Measurements from ENCODE around the gene LSR. TPM values are rescaled to one million over a fixed set of nuclear protein-coding genes. Genes with fewer than 3 reads are reported as not detected.

The LSR gene
- total and polyA plus RNA-seq, 2 experiments from 2014 or later: 116 to 212 TPM

GRCh38 chr19:35204799-35205732, 43.7 kb upstream of the LSR start:
- H3K27ac ChIP-seq (ENCODE audit: low read depth): peak overlapping the region; percentile 83; the same call in 1 of the 2 replicates
- no peaks in the 10 kb centered on the region for H4K20me1 ChIP-seq (replicated peaks; ENCODE audit: insufficient read depth)
- peak overlapping the region; percentile 87; the same call in 1 of the 2 replicates for H2AFZ ChIP-seq
- peak; percentile 8; the same call in 2 of the 3 replicates for ATAC-seq
- peaks cover 9% of the 10 kb centered on the region; the same call in 1 of the 2 replicates for H3K9me2 ChIP-seq (ENCODE audit: insufficient read depth)
- 0 out of 2 replicates have a peak overlapping the region, but pooled peaks have one; percentile 24 for H3K4me3 ChIP-seq
- H3K4me1 Mint-ChIP-seq: peaks cover 47% of the 10 kb centered on the region
- H3F3A ChIP-seq (replicated peaks; ENCODE audit: low read depth): peaks cover 4% of the 10 kb centered on the region; the same call in 1 of the 2 replicates
- peaks cover 8% of the 10 kb centered on the region for H3K9me3 Mint-ChIP-seq
- peak overlapping the region; percentile 67 for H3K4me2 ChIP-seq
- TF ChIP-seq ZNF114 (CRISPR knock-in tag; IDR thresholded peaks at IDR 0.05) (no peak), ZNF462 (CRISPR knock-in tag; IDR thresholded peaks at IDR 0.05) (0 out of 2 replicates have a peak, but pooled peaks have one; percentile 5)
- no peaks in the 10 kb centered on the region for H3K27me3 ChIP-seq (ENCODE audit: insufficient read depth)
- no peaks in the 10 kb centered on the region for H3K79me2 ChIP-seq (replicated peaks; ENCODE audit: insufficient read depth)
- H3K27me3 Mint-ChIP-seq (ENCODE audit: insufficient read depth, low read depth, poor library complexity): peaks cover 3% of the 10 kb centered on the region
- H3K4me1 ChIP-seq (ENCODE audit: insufficient read depth): peaks cover 28% of the 10 kb centered on the region
- no peak overlapping the region; the same call in 2 of the 3 replicates for H3K4me3 Mint-ChIP-seq
- DNase-seq (ENCODE audit: low spot score): peak; percentile 64
- peak overlapping the region; percentile 18; the same call in 1 of the 2 replicates for H3K27ac Mint-ChIP-seq
- peaks cover 5% of the 10 kb centered on the region for H3K36me3 Mint-ChIP-seq (ENCODE audit: low read depth)
- H3K36me3 ChIP-seq (ENCODE audit: insufficient read depth): no peaks in the 10 kb centered on the region
